Activated CD4-positive, alpha-beta T cell treated with anti-CD3 and anti-CD28 coated beads, Interleukin-2, amount 50 U/mL, for 1 hour (primary cell): Measurements from ENCODE around the gene FGF7.
"Not testable (repeated sequence)": the region's sequence is repeated elsewhere in the genome, so short reads cannot be mapped to it uniquely, and the experiment has no call there.

Experiments used
- DNase-seq: peaks from one replicate; pipeline ENCODE4 v3.0.0-alpha.2; 2020

The FGF7 gene

DNA sequence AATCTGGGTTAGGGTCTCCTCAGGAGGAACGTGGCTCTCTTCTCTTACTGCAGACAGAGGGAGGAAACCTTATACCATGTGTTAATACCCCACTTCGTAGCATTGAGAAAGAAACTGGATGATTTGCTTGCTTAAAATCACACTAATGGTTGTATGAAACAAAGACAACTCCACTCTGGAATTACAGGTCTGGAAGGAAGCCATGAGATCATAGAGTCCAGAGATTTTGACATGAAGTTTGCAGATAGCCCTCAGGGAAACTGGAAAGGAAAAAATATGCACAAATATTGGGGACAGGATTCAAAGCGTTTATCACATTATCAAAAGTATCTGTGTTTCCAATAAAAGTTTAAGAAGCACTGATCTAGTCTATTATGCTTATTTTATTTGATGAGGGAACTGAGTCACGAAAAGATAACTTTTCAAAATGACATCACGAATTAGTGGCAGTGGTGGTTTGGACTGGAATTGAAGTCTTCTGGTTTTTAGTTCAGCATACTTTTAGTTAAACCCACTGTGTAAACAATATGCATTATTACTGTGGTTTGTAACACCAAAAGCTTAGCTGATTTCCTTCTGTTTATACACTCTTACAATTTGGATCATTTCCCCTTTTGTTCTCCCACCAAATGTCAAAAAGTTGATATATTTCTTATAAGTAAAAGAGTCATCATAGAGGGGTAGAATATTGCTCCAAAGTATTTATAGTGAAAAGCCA lies 16.8 kb downstream of the FGF7 start:
- DNase-seq, result no peak

GRCh38 chr15:49441356-49441755 lies 18.3 kb downstream of the FGF7 start:
- no peak for DNase-seq

- DNase-seq, result no peak
These were observed 18.8 kb downstream of the FGF7 start for GRCh38 chr15:49441816-49442215.

DNA sequence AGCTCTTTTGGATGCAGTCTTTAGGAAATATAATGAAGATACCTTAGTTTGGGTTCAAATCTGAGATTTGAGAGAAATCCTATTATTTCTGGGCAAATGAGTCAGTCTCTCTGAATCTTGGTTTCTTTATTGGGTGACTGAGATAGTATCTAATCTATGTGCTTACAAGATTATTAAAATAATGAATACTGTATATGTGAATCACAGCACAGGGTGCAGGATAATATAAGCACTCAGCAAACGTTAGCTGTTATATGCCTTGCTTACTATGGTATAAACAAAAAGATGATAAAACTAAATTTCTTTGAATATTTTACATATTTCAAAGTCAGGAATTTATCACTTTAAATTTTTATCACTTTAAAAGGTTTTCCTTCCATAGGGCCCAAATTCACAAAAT lies 29.6 kb downstream of the FGF7 start:
- DNase-seq, result no peak

DNA sequence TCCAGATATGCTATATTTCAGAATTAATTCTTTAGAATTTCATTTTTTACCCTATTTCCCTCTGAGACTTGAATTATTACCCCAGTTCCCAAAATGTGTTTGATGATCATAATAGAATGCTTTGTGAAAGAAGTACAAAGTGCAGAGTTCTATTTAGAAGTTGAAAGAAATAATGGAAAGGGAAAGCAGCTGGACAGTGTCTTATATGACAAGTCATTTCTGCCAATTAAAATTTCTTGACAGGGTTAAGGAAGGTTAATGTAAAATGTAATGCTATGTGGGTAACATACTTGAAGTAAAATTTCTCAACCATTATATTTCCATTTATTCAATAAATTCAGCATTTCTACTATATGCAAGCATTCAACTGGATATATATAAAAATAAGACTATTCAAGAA lies 33.1 kb downstream of the FGF7 start:
- no peak for DNase-seq

DNA sequence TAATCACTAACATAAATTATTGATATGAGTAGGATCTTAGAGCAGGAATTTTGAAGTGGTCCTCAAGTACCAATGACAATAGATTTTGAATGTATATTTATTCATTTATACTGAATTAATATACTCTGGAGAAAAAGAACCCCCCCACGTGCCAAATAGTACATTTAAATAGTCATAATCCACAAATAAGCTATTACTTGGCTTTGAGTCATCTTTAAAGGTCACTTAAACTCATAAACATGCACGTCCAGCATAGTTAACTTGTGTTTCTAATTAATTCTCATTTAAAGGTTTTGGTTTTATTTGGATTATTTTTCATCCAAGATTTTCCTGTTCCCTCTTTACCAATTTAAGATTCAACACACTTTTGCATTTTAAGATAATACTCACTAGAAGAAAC lies 35.1 kb downstream of the FGF7 start:
- DNase-seq, result no peak

- no peak for DNase-seq
These were observed 37.4 kb downstream of the FGF7 start for GRCh38 chr15:49460411-49460941.

DNA sequence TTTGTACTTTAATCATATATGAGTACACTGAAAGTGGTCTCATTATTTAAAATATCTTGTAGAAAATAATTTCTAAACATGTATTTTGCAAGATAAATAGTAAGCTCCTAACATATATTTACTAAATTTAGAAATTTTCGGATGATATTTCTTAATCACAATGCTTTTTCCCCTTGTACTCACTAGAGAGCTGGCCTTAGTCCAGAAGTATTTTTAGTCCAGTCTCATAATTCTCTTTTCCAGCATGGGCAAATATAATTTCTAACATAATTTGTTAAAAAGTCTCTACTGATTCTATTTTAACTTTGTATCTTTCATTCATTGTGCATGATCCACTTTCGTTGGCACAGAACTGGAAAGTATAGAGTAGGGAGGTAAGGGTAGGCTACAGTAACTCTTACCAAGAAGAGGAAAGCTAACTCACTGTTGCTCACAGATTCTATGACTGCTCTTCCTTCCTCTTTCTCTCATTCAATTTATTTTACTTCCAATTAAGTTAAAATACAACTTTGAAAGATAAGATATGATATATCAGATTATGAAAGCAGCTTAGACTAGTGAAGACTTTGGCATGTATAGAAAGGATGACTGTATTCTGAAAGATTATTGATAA lies 39.3 kb downstream of the FGF7 start:
- no peak for DNase-seq

- DNase-seq, result no peak
These were observed 41.5 kb downstream of the FGF7 start for GRCh38 chr15:49464522-49464921.

GRCh38 chr15:49466119-49466518 lies 43.1 kb downstream of the FGF7 start:
- DNase-seq, result no peak

- no peak for DNase-seq
These were observed 44.9 kb downstream of the FGF7 start for GRCh38 chr15:49467746-49468480.

- DNase-seq, result no peak
These were observed 45.4 kb downstream of the FGF7 start for GRCh38 chr15:49468481-49468839.

- DNase-seq, result peak; percentile 10
These were observed 48.2 kb downstream of the FGF7 start for GRCh38 chr15:49471248-49471647.

GRCh38 chr15:49471733-49472132 lies 48.7 kb downstream of the FGF7 start:
- no peak for DNase-seq

DNA sequence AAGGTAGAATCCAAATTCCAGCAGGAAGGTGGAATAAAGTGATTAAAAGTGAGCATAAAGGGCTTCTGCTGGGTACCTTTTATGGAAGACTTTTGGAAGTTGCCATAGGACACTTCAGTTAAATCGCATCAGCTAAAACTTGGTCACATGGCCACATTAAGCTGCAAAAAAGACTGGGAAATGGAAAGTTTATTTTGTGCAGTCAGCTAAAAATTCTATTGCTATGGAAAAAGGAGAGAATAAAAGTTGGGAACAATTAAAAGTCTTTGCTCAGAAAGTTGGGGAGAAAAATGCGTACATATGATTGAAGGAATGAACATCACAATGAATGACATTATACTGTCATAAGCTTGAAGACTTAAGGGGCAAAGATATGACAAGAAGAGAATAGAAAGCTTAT lies 49.3 kb downstream of the FGF7 start:
- DNase-seq, result no peak

GRCh38 chr15:49473031-49473430 lies 50.0 kb downstream of the FGF7 start:
- DNase-seq, result no peak

DNA sequence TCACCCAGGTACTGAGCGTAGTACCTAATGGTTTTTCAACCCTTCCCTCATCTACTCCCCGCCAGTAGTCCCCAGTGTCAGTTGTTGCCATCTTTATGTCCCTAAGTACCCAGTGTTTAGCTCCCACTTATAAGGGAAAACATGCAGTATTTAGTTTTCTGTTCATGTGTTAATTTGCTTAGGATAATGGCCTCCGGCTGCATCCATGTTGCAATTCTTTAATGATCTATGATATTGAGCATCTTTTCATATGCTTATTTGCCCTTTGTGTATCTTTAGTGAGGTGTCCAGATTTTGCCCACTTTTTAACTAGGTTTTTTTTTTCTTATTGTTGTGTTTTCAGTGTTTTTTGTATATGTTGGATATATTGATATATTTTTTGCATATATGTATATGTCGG lies 55.0 kb downstream of the FGF7 start:
- DNase-seq, result not testable (repeated sequence)

DNA sequence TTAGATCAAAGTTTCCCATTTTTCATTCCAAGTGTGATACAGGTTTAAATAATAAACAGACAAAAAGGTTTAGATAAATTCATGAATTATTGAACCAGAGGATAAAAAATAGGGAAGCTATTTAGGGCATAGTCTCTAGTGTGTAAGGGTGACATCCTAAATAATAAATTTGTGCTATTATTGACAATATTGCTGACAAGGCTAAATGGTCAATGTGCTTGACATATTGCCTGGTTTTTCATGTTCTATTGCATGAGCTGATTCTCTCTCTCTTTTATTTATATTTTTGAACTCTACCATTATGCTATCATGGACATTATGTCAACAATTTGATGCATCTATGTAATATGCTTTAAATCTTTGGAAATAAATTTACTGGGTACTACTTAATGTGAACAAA lies 55.9 kb downstream of the FGF7 start:
- not testable (repeated sequence) for DNase-seq

DNA sequence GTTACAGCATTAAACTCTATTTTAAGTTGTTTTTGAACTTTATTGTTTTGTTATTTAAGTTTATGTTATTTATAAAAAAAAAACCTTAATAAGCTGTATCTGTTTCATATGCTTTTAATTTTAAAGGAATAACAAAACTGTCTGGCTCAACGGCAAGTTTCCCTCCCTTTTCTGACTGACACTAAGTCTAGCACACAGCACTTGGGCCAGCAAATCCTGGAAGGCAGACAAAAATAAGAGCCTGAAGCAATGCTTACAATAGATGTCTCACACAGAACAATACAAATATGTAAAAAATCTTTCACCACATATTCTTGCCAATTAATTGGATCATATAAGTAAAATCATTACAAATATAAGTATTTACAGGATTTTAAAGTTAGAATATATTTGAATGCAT lies 62.4 kb downstream of the FGF7 start:
- DNase-seq, result not testable (repeated sequence)

DNA sequence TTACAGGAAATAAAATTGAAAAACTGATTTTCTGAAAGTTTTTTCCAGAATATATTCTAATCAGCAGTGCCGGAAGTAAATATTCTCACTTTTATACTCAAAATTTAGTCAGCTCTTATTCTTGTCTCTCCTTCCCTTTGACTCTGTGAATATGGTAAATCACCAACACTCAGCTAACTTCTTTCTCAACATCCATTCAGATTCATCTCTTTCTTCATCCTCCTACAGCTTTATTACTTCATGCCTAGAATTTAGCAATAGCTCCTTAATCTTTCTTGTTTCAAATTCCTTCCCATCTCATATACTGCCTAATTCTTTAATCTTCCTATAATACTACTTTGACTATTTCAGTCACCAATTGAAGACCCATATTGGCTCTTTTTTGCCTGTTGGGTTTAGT lies 67.9 kb downstream of the FGF7 start:
- no peak for DNase-seq

- DNase-seq, result no peak
These were observed 69.1 kb downstream of the FGF7 start for GRCh38 chr15:49492151-49492550.

DNA sequence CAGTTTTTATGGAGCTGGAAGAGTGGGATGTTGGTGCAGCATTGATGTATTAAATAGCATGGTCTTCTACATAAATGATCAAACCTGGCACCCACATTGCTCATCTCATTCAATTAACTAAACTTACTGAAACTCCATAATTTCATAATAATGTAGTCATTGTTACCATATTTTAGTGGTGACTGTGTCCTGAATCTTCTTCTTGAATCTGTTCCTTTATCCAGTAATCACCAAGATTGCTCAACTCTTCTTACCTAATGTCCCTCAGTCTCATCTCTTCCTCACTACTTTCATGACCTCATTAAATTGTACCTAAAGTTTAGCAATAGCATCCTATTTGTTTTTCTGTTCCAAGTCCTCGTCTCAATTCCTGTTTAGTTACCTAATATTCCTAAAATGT lies 69.8 kb downstream of the FGF7 start:
- DNase-seq, result no peak

- no peak for DNase-seq
These were observed 71.8 kb downstream of the FGF7 start for GRCh38 chr15:49494842-49495241.
